Measurements from ENCODE around the gene NPAS3.

The NPAS3 gene

GRCh38 chr14:33642691-33643244 lies 704.1 kb downstream of the NPAS3 start:
- DNase-seq (ENCODE audit: low read depth in 2 of 2), result no peak

GRCh38 chr14:33643426-33644181 lies 704.9 kb downstream of the NPAS3 start:
- DNase-seq (ENCODE audit: low read depth in 2 of 2), result no peak

- DNase-seq (ENCODE audit: low read depth in 2 of 2), result no peak
Measured at GRCh38 chr14:33646692-33647260, 708.1 kb downstream of the NPAS3 start.

GRCh38 chr14:33647385-33647786 lies 708.7 kb downstream of the NPAS3 start:
- DNase-seq (ENCODE audit: low read depth in 2 of 2), result no peak

- DNase-seq (ENCODE audit: low read depth in 2 of 2), result no peak
Measured at GRCh38 chr14:33650430-33650829, 711.8 kb downstream of the NPAS3 start.

GRCh38 chr14:33652566-33653307 lies 714.1 kb downstream of the NPAS3 start:
- no peak for DNase-seq (ENCODE audit: low read depth in 2 of 2)

- DNase-seq (ENCODE audit: low read depth in 2 of 2), result no peak
Measured at GRCh38 chr14:33653308-33653695, 714.6 kb downstream of the NPAS3 start.

- DNase-seq (ENCODE audit: low read depth in 2 of 2), result no peak
Measured at GRCh38 chr14:33655421-33655820, 716.7 kb downstream of the NPAS3 start.

- no peak for DNase-seq (ENCODE audit: low read depth in 2 of 2)
Measured at GRCh38 chr14:33657476-33657875, 718.8 kb downstream of the NPAS3 start.

- no peak for DNase-seq (ENCODE audit: low read depth in 2 of 2)
Measured at GRCh38 chr14:33660248-33660647, 721.6 kb downstream of the NPAS3 start.

GRCh38 chr14:33661101-33661500 lies 722.4 kb downstream of the NPAS3 start:
- no peak for DNase-seq (ENCODE audit: low read depth in 2 of 2)

GRCh38 chr14:33668066-33668465 lies 729.4 kb downstream of the NPAS3 start:
- no peak for DNase-seq (ENCODE audit: low read depth in 2 of 2)

- DNase-seq (ENCODE audit: low read depth in 2 of 2), result no peak
Measured at GRCh38 chr14:33669111-33669510, 730.4 kb downstream of the NPAS3 start.

GRCh38 chr14:33670235-33670634 lies 731.6 kb downstream of the NPAS3 start:
- no peak for DNase-seq (ENCODE audit: low read depth in 2 of 2)

- no peak for DNase-seq (ENCODE audit: low read depth in 2 of 2)
Measured at GRCh38 chr14:33671556-33671955, 732.9 kb downstream of the NPAS3 start.

GRCh38 chr14:33674927-33675326 lies 736.2 kb downstream of the NPAS3 start:
- no peak for DNase-seq (ENCODE audit: low read depth in 2 of 2)

- DNase-seq (ENCODE audit: low read depth in 2 of 2), result no peak
Measured at GRCh38 chr14:33675415-33676130, 736.9 kb downstream of the NPAS3 start.

- DNase-seq (ENCODE audit: low read depth in 2 of 2), result no peak
Measured at GRCh38 chr14:33676135-33676566, 737.5 kb downstream of the NPAS3 start.

GRCh38 chr14:33676891-33677290 lies 738.2 kb downstream of the NPAS3 start:
- DNase-seq (ENCODE audit: low read depth in 2 of 2), result no peak

- DNase-seq (ENCODE audit: low read depth in 2 of 2), result no peak
Measured at GRCh38 chr14:33678005-33678404, 739.3 kb downstream of the NPAS3 start.

GRCh38 chr14:33679025-33679424 lies 740.3 kb downstream of the NPAS3 start:
- no peak for DNase-seq (ENCODE audit: low read depth in 2 of 2)

Data from stimulated activated CD4-positive, alpha-beta T cell treated with anti-CD3 and anti-CD28 coated beads, Interleukin-1b, Interleukin-23, amount 100 ng/mL, for 4 hours (primary cell).